Loucy (cell line): ENCODE data around the gene CMKLR1.

Experiments
- H2AFZ ChIP-seq: fragments of 200-600 bp; sonication (generic); 2 replicates; pipeline ENCODE4 v1.6.0; 2016; ENCODE audit warnings: antibody characterized with exemption, mild to moderate bottlenecking, low read length, moderate library complexity
- H3F3A ChIP-seq: fragments of 200-600 bp; 2 replicates; pipeline ENCODE4 v1.6.0; 2016; ENCODE audit warnings: antibody characterized with exemption, low read depth, mild to moderate bottlenecking
- H3K27me3 ChIP-seq: fragments of 200-600 bp; sonication (generic); 2 replicates; pipeline ENCODE4 v1.6.1; 2014; ENCODE audit warnings: low read length, mild to moderate bottlenecking; ENCODE audit not compliant: insufficient read depth, poor library complexity, severe bottlenecking
- H3K36me3 ChIP-seq: fragments of 200-600 bp; sonication (generic); 2 replicates; pipeline ENCODE4 v1.6.1; 2016; ENCODE audit warnings: low read length; ENCODE audit not compliant: insufficient read depth
- H3K4me1 ChIP-seq: fragments of 200-600 bp; sonication (generic); 2 replicates; pipeline ENCODE4 v1.5.1; 2014; ENCODE audit warnings: low read length, mild to moderate bottlenecking; ENCODE audit not compliant: insufficient read depth, poor library complexity, severe bottlenecking
- H3K4me2 ChIP-seq: fragments of 200-600 bp; sonication (generic); 2 replicates; pipeline ENCODE4 v1.6.0; 2014; ENCODE audit warnings: antibody characterized with exemption, low read length, low read depth, mild to moderate bottlenecking; ENCODE audit not compliant: poor library complexity, severe bottlenecking
- H3K4me3 ChIP-seq: fragments of 200-600 bp; sonication (generic); 2 replicates; pipeline ENCODE4 v1.5.1; 2014; ENCODE audit warnings: low read length, mild to moderate bottlenecking, mixed read lengths; ENCODE audit not compliant: poor library complexity, severe bottlenecking
- H3K79me2 ChIP-seq: fragments of 200-600 bp; sonication (generic); 2 replicates; pipeline ENCODE4 v1.6.1; 2014; ENCODE audit warnings: low read length; ENCODE audit not compliant: insufficient read depth
- H3K9ac ChIP-seq: fragments of 200-600 bp; sonication (generic); 2 replicates; pipeline ENCODE4 v1.6.0; 2014; ENCODE audit warnings: mild to moderate bottlenecking, low read depth, low read length, moderate library complexity; ENCODE audit not compliant: poor library complexity, severe bottlenecking
- H3K9me2 ChIP-seq: fragments of 200-600 bp; sonication (generic); replicated peaks from 2 replicates; pipeline ENCODE4 v1.6.1; 2016; ENCODE audit warnings: low read depth, low read length, mixed read lengths
- H3K9me3 ChIP-seq: fragments of 200-600 bp; sonication (generic); 2 replicates; pipeline ENCODE4 v1.6.1; 2014; ENCODE audit warnings: mild to moderate bottlenecking, antibody characterized with exemption, low read length, low read depth; ENCODE audit not compliant: insufficient read depth
- H4K20me1 ChIP-seq: fragments of 200-600 bp; sonication (generic); 2 replicates; pipeline ENCODE4 v1.6.0; 2014; ENCODE audit warnings: antibody characterized with exemption, low read length, mild to moderate bottlenecking; ENCODE audit not compliant: insufficient read depth, poor library complexity, severe bottlenecking
- CTCF ChIP-seq: fragments of 200-600 bp; sonication (generic); conservative IDR thresholded peaks from 2 replicates; pipeline ENCODE4 v1.5.1; 2014; ENCODE audit warnings: mild to moderate bottlenecking, antibody characterized with exemption, low read length
- EZH2phosphoT487 ChIP-seq: fragments of 200-600 bp; IDR thresholded peaks from 2 replicates; pipeline ENCODE4 v1.6.1; 2018; ENCODE audit warnings: antibody characterized with exemption, mild to moderate bottlenecking, moderate library complexity, borderline replicate concordance

CMKLR1 gene

GRCh38 chr12:108361606-108362005 is 22.5 kb upstream of the CMKLR1 start:
- Histone ChIP-seq H3K9me2 (no peaks in the 10 kb centered on the region), H3K4me2 (no peak overlapping the region), H3K4me3 (no peak overlapping the region), H2AFZ (no peak overlapping the region), H3K9ac (no peak overlapping the region), H3K79me2 (no peaks in the 10 kb centered on the region), H3F3A (no peaks in the 10 kb centered on the region), H3K27me3 (no peaks in the 10 kb centered on the region), H3K36me3 (no peaks in the 10 kb centered on the region), H3K9me3 (no peaks in the 10 kb centered on the region), H4K20me1 (no peaks in the 10 kb centered on the region), H3K4me1 (no peaks in the 10 kb centered on the region)
- TF ChIP-seq CTCF (no peak), EZH2phosphoT487 (no peak)

- Histone ChIP-seq H3K27me3 (no peaks in the 10 kb centered on the region), H4K20me1 (no peaks in the 10 kb centered on the region), H3K36me3 (no peaks in the 10 kb centered on the region), H2AFZ (no peak overlapping the region), H3K79me2 (no peaks in the 10 kb centered on the region), H3K4me1 (no peaks in the 10 kb centered on the region), H3K9ac (no peak overlapping the region), H3K4me3 (no peak overlapping the region), H3K9me2 (no peaks in the 10 kb centered on the region), H3K4me2 (no peak overlapping the region), H3K9me3 (no peaks in the 10 kb centered on the region), H3F3A (no peaks in the 10 kb centered on the region)
- no peak for TF ChIP-seq EZH2phosphoT487
- no peak for TF ChIP-seq CTCF
These were observed 21.4 kb upstream of the CMKLR1 start for GRCh38 chr12:108360487-108360886.

- Histone ChIP-seq H3K36me3 (no peaks in the 10 kb centered on the region), H3K4me1 (no peaks in the 10 kb centered on the region), H3K4me2 (no peak overlapping the region), H3K79me2 (no peaks in the 10 kb centered on the region), H3K9me3 (no peaks in the 10 kb centered on the region), H3K4me3 (no peak overlapping the region), H3K27me3 (no peaks in the 10 kb centered on the region), H2AFZ (no peak overlapping the region), H3K9me2 (no peaks in the 10 kb centered on the region), H4K20me1 (no peaks in the 10 kb centered on the region), H3K9ac (no peak overlapping the region), H3F3A (no peaks in the 10 kb centered on the region)
- TF ChIP-seq CTCF (no peak), EZH2phosphoT487 (no peak)
These were observed 20.9 kb upstream of the CMKLR1 start for GRCh38 chr12:108360057-108360456.
